Adrenal gland (tissue), 5 donors: ENCODE data around the gene HSD17B1.

Experiments used
- POLR2A ChIP-seq, 2 donors: fragments of 450-650 bp; IDR thresholded peaks; one replicate each; pipeline ENCODE4 v1.6.1; 2017; ENCODE audit warnings: antibody characterized with exemption in 2 of 2, mild to moderate bottlenecking in 2 of 2, moderate library complexity in 1 of 2
- TF ChIP-seq, protein P1 (sequence below), 6 experiments: fragments of 450-650 bp in 4 of 6; fragments of 200-600 bp in 2 of 6; sonication (generic) in 1 of 6; IDR thresholded peaks; 1 replicate in 5 of 6; 2 replicates in 1 of 6; pipeline versions ENCODE4 v1.5.1 to v1.8.0; 2016 to 2021; ENCODE audit warnings: antibody characterized with exemption in 6 of 6, mild to moderate bottlenecking in 2 of 6, moderate library complexity in 1 of 6
- donor health status: DM: no; HTN: no; CAD: no.

DNA sequence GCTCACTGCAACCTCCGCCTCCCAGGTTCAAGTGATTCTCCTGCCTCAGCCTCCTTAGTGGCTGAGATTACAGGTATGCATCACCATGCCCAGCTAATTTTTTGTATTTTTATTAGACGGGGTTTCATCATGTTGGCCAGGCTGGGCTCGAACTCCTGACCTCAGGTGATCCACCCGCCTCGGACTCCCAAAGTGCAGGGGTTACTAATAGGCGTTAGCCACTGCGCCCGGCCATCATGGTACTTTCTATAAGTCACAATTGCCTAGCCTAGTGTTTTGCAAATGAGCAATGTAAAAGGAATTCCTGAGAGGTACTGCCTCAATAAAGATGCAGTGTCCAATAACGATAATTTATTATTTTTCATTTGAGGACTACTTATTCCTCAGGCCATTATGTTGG, 38.7 kb downstream of the HSD17B1 start:
- TF ChIP-seq POLR2A (IDR thresholded peaks at IDR 0.05): no peak
- TF ChIP-seq, protein P1, sequence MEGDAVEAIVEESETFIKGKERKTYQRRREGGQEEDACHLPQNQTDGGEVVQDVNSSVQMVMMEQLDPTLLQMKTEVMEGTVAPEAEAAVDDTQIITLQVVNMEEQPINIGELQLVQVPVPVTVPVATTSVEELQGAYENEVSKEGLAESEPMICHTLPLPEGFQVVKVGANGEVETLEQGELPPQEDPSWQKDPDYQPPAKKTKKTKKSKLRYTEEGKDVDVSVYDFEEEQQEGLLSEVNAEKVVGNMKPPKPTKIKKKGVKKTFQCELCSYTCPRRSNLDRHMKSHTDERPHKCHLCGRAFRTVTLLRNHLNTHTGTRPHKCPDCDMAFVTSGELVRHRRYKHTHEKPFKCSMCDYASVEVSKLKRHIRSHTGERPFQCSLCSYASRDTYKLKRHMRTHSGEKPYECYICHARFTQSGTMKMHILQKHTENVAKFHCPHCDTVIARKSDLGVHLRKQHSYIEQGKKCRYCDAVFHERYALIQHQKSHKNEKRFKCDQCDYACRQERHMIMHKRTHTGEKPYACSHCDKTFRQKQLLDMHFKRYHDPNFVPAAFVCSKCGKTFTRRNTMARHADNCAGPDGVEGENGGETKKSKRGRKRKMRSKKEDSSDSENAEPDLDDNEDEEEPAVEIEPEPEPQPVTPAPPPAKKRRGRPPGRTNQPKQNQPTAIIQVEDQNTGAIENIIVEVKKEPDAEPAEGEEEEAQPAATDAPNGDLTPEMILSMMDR (IDR thresholded peaks at IDR 0.05): no peak
